Fibroblast of peridontal ligament (primary cell): Measurements from ENCODE around the gene TUBB4B.
"Not testable (repeated sequence)": the region's sequence is repeated elsewhere in the genome, so short reads cannot be mapped to it uniquely, and the experiment has no call there.

Experiments
- DNase-seq: peaks from one replicate; pipeline ENCODE4 v3.0.0-alpha.2; 2010; ENCODE audit errors: extremely low read depth

Gene TUBB4B

DNA sequence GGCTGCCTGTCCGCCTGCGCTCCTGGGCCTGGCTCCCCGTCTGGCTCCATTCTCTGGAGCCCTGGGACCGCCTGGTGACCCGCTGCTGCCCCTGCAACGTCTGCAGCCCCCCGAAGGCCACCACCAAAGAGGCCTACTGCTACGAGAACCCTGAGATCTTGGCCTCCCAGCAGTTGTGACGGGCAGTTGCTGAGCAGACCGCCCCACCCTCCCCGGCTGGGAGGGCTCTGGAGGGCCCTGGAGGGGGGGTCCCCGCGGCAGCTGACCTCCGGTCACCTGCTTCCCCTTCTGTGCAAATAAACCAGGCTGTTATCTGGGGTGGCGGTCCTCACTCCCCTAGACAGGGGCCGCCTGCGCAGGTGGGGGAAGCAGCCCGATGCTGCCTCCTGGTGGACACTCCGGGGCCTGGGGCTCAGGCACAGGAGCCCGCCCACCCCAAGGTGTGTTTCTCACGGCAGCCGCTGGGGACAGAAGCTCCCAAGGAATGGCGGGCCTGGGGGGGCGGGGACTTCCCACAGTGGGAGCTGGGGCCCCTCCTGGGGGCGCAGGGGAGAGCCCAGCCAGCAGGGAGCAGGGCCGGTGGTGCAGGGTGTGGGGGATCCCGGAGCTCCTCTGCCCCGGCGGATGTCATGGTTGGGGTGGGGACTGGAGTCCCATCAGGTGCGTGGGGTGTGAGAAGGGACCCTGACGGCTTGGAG, 4.7 kb upstream of the TUBB4B start:
- peak; percentile 53 for DNase-seq

DNA sequence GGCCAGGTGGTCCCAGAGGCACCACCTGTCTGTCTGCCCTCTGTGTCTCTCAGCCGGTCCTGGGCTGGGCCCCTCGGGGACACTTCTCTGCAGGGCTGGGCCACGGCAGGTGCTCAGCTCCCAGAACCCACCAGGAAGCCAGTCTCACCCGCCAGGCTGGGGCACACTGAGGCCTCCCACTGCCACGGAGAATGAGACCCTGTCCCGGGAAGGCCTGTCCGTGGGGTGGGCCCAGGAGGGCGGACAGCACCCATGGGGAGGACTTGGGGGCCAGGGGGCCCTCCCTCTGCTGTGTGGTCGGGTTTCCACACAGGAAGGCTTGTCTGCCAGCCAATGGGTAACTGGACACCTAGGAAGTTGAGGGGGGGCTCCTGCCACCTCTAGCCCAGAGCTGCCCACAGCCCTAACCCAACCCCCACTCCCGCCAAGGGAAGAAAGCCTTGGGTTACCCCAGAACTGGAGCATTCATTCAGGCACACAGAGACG, 4.1 kb upstream of the TUBB4B start:
- no peak for DNase-seq

DNA sequence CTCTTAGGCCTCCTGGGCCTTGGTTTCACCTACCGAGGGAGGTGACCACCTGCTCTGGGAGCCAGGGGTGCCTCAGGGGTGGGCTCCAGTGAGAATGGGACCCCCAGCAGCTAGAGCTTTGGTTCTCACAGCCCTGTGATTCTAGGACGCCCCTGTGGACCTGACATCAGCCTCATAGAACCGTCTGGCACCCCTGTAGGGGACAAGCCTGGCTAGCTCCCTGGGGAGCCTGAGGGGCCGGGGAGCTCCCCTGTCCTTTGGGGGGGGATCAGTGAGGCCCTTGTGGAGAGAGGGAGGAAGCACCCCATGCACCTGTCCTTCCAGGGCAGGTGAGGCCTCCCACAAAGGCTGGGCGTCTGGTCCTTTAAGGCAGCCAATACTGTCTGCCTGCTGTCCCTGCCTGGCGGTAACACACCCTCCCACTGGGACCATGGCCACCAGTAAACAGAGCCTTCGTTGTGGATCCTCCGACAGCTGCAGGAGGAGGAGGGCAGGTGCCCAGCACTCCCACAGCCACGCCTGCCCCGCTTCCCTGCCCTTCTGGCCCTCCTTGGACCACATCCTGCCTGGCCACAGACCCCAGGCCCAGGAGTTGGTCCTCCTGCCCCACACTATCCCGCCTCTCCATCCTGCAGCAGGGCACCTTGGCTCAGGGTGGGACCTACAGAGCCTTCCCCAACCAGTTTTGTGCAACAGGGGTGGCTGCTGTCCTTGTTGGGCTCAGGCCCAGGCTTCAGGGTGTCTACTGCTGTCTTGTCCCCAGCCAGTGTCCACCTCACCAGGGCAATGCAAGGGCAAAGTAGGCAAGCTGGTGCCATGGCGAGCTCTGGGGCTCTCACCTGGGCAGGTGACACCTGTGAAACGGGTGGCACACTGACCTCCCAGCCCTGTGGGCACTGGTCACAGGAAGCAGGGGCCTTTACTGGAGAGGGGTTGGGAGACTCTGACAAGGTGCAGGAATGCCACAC, 3.0 kb upstream of the TUBB4B start:
- no peak for DNase-seq

DNA sequence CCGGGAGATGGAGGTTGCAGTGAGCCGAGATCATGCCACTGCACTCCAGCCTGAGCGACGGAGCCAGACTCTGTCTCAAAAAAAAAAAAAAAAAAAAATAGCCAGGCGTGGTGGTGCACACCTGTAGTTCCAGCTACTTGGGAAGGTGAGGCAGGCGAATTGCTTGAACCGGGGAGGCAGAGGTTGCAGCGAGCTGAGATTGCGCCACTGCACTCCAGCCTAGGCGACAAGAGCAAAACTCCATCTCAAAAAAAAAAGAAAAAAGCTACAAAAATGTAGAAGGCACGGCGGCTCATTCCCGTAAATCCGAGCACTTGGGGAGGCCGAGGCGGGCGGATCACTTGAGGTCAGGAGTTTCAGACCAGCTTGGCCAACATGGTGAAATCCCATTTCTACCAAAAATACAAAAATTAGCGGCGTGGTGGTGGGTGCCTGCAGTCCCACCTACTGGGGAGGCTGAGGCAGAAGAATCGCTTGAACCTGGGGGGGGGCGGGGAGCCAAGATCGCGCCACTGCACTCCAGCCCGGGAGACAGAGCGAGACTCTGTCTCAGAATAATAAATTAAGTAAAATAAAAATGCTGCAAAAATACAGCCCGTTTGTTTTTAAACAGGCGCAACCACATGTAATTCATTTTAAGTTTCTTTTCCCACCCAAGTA, 1.4 kb upstream of the TUBB4B start:
- not testable (repeated sequence) for DNase-seq

DNA sequence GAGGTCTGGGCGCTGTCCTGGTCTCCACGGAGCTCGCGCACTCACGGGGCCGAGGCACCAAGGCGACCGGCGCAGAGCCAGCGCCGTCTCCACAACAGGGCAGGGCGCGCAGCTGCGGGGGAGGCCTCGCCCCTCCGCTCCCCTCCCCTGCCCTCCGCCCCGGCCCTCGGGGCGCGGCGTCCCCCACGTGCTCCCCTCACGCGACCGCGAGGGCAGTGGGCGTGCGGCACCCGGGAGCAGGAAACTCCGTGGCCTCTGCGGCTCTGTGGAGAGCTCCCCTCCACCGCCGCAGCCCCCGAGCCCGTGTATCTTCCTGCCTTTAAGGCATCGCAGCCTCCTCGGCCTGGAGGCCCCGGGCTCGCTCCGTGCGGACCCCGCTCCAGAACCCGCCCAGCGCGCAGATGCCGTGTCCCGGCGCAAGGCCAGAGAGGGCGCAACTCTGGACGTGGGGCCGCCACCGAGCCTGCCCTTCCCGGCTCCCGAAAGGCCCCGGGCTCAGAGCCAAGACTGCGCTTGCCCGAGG, 708 bp upstream of the TUBB4B start:
- DNase-seq = peak; percentile 70

DNA sequence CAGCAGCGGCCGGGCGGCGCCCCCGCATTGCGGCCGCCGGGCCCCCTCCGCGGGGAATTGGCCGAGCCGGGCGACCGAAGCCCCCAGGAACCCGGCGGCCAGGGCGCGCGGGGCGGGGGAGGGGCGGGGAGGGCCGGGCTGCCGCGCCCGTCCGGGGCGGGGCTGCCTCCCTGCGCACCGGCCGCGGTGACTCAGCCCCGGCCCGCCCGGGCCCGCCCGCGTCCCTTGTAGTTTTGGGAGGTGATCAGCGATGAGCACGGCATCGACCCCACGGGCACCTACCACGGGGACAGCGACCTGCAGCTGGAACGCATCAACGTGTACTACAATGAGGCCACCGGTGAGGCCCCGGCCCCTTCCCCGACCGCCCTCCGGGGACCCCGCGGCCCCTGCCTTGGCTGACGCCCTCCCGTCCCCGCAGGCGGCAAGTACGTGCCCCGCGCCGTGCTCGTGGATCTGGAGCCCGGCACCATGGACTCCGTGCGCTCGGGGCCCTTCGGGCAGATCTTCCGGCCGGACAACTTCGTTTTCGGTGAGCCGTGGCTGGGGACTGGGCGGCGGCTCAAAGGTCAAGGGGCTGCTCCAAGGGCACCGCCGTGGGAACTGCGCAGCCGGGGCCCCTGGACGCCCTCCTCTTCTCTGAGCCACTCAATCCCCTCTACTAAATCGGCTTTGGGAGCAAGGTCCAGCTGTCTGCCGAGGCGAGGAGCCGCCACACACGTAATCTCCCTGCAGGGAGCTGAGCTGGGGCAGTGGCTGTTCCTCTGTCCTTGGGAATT, 592 bp downstream of the TUBB4B start:
- peak; percentile 19 for DNase-seq

DNA sequence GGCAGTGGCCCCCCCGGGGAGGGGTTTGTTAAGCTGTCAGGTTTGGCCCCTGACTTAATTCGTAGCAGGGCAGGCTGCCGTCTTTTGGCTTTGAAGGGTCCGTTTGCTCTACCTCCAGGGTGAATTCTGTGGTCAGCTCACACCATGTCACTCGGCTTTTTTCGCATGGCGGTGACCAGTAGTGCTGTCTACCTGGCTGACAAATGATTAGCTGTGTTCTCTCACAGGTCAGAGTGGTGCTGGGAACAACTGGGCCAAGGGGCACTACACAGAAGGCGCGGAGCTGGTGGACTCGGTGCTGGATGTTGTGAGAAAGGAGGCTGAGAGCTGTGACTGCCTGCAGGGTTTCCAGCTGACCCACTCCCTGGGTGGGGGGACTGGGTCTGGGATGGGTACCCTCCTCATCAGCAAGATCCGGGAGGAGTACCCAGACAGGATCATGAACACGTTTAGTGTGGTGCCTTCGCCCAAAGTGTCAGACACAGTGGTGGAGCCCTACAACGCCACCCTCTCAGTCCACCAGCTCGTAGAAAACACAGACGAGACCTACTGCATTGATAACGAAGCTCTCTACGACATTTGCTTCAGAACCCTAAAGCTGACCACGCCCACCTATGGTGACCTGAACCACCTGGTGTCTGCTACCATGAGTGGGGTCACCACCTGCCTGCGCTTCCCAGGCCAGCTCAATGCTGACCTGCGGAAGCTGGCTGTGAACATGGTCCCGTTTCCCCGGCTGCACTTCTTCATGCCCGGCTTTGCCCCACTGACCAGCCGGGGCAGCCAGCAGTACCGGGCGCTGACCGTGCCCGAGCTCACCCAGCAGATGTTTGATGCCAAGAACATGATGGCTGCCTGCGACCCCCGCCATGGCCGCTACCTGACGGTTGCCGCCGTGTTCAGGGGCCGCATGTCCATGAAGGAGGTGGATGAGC, 1.4 kb downstream of the TUBB4B start:
- no peak for DNase-seq

DNA sequence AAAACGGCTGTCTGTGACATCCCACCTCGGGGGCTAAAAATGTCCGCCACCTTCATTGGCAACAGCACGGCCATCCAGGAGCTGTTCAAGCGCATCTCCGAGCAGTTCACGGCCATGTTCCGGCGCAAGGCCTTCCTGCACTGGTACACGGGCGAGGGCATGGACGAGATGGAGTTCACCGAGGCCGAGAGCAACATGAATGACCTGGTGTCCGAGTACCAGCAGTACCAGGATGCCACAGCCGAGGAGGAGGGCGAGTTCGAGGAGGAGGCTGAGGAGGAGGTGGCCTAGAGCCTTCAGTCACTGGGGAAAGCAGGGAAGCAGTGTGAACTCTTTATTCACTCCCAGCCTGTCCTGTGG, 2.2 kb downstream of the TUBB4B start:
- DNase-seq = not testable (repeated sequence)

DNA sequence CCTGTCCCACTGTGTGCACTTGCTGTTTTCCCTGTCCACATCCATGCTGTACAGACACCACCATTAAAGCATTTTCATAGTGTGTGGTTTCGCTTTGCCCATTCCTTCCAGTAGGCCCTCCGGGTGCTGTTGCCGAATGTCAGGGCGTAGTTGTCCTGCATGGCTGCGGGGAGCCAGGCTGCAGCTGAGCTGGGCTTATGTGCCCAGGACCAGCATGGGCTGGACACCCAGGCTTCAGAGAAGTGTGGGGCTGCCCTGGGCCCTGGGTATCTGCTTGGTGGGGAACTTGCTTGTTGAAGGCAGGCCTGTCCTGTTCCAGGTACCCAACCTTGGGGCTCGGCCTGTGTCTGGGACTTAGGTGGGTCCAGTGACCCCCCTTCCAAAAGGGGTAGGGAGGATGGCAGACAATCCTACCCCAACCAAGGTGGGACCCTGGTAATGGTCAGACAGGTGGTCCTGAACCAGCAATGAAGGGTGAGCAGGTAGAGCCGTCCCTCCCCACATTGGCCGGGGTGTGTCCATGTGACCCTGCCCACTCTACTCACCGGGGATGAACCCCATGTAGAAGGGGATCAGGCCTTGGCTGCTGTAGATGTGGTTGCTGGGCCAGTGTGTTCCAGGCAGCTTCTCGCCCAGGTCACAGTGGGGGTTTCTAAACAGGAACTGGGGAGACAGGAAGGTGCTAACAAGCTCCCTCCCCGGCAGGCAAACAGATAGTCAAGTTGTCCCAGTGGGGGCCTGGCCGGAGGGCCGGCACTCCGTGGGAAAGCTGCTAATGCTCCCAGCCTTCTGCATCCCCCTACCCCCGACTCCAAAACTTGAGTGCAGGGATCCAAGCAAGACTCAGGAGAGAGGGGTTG, 2.8 kb downstream of the TUBB4B start:
- DNase-seq = no peak

DNA sequence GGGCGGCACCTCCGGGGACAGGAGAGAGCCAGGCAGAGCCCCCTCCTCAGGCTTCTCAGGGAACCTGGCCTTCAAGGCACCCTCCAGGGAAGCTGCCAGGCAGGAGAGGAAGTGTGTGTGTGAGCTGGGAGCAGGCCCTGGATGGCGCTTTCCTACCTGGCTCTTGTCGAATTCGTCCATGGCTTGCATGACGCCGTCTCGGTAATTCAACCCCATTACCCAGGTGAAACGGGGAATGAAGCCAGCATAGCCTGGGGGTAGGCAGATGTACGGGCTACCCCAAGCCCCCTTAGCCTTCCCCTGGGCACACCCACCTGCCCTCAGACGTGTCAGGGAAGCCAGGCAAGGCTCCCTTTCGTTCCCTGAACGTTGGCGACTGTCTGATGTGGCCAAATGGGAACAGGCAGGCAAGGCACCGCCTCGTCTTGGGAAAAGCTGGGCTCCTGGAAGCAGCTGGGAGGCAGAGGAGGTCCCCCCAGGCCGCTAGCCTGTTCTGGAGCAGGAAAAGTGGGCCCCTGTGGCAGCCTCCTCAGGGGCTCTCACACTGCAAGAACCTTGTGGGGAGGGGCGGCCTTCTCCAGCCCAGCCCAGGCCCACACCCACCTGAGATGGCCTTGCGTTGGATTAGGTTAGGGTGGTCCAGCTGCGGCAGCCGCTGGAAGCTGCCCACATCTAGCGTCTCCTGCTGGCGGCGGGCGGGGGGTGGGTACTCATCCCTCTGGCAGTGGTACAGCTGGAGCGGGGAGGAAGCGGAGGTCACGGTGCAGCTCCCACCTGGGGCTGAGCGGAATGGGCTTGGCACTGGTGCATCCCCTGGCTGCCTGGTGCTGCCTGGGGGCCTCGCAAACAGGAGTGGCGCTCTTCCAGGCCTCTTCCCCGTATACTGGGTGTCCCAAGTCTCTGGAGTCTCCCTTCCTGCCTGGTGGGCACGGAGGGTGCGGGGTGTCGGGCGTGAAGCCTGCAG, 3.7 kb downstream of the TUBB4B start:
- no peak for DNase-seq

DNA sequence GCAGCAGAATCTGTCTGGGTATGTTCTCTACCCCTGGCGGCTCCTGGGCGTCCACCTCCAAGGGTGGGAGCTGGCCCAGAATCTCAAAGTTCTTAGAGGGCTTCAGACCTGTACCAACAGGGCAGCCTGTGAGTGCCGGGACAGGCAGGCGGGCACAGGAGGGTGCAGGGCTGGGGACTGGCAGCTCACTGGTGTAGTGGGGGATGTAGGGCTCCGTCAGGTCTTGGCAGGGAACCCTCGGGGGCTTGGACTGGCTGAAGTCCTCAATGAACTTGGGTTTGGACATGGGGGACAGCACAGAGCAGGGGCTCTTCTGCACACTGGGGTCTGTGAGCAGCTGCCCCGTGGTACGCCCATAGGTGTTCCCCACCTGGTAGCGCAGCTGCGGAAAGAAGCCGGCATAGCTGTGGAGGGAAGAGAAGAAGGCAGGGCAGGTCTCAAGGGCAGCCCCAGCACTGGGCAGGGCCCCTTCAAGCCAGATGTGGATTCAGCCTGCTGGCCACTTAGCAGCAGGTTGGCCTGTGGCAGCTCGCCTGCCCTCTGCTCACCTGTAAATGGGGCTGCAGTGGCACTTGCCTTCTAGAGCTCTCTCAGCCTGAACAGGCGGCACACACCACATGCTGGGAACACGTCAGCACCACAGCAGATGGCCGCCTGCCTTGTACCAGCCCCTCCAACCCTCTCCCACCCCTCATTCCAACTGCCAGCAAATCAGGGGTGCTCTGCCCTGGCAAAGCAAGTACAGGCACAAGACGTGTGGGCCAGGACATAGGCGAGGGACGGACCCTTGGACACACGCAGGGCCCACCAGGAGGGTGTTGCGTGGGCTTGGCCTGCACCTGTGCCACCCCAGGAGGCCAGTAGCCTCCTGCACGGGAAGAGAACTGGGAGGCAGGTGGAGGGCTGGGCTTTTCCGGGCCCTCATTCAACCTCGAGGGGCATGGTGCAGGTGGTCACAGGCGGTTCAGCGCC, 4.6 kb downstream of the TUBB4B start:
- no peak for DNase-seq

DNA sequence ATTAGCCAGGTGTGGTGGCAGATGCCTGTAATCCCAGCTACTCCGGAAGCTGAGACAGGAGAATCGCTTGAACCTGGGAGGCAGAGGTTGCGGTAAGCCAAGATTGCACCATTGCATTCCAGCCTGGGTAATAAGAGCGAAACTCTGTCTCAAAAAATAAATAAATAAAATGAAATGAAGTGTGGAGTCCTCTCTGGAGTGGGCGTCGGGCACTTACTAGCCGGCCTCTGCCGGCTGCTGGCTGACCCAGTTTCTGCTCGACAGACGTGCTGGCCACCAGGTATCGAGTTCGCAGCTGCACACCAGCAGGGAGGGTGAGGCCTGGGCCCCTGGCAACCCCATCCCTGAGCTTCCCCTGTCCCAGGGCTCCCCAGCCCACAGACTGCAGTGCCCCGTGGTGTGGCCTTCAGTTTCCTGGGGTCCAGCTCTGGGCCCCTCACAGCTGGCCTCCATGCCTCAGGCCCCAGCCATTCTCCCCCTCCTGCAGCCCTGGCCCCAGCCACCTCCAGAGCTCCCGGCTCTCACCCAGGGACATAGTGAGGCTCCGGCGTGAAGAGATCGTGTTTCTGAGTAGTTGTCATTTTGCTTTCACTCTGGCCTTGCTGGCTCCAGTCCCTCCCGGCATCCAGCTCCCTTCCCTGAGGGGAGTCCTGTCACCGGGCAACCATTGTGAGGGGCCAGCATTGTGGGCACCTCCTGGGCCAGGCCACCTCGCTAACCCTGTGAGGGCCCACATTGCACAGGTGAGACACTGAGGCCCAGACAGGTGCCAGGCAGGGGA, 6.2 kb downstream of the TUBB4B start:
- DNase-seq = peak; percentile 19

DNA sequence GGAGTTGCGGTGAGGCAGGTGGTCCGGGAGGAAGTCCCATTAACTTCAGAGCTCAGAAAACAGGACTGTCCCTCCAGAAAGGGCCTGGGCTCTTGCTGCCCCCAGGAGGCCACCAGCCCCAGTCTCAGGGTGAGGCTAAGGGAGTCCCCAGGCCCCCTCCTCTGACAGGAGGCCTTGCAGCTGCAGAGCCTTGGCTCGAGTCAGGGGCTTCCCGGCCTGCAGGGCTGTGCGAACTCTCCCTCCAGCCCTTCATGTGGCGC, 6.8 kb downstream of the TUBB4B start:
- no peak for DNase-seq

DNA sequence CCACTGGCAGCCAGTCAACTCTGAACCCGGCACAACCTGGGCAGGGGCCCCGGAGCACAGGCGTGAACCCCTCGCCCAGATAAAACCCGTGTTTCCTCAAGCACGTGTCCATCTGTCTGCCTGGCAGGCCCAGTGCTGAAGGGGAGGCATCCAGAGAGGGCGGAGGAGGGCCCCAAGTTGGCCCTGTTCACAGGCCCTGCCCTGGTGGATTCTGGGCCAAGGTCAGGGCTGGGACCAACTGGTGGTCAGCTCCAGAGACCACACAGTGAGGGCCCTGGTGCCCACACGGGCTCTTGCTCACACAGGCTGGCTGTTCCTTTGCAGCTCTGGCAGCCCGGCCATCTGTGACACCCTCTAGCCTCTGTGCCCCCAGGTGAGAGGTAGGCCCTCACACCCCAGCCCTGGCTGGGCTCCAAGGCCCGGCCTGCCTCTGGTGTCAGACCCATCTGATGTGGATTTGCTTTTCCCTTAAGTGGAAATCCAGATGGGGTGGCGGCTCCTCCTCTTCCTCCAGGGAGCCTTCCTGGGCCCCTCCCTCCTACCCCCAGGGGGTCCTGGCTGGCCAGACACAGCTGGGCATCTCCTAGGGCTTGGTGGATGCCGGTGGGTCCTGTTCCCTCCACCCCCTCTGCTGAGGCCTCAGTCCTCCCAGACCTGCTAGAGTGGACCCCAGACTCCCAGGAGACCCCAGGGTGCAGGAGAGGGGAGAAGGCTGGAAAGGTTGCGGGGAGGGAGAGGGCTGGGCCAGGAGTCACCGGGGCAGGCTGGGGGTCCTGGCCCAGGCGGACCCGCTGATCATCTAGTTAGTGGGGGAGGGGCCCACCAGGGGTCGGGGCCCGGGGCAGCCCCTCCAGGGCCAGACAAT, 9.5 kb downstream of the TUBB4B start:
- no peak for DNase-seq

DNA sequence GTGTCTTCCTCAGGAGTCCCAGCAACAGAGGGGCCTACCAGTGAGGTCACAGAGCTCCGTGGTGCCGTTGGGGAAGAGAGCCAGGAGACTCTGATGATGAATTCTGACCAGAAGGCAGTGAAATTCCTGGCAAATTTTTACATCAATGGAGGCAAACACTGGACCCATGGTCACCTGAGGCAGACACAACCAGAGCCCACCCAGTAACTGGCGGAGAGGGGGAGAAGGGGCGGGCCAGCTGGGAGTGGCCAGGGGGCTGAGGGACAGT, 10.0 kb downstream of the TUBB4B start, which contains the start of gene STPG3:
Gene STPG3 (plus strand): TSS at position 93 of the 268 bp plus-strand sequence. CDS start 1 bp downstream, at position 94.
- DNase-seq = no peak
